Skeletal muscle tissue (tissue), 4 donors: ENCODE measurements around the gene INPPL1. TPM values are rescaled to one million over a fixed set of nuclear protein-coding genes. Genes with fewer than 3 reads are reported as not detected.
A peak's percentile ranks its signal among the peaks of the same experiment; 100 is the strongest.
"Not testable (repeated sequence)": the region's sequence is repeated elsewhere in the genome, so short reads cannot be mapped to it uniquely, and the experiment has no call there.

Experiments used
- H3K27ac ChIP-seq: one replicate; pipeline ENCODE4 v1.7.0; 2013; ENCODE audit warnings: mild to moderate bottlenecking, low read depth, low read length, inconsistent platforms
- H3K27me3 ChIP-seq, 3 donors: one replicate each; pipeline ENCODE4 v1.7.0; 2013; ENCODE audit warnings: low read length in 3 of 3; ENCODE audit not compliant: control insufficient read depth in 3 of 3, insufficient read depth in 3 of 3
- H3K36me3 ChIP-seq, 3 donors: one replicate each; pipeline ENCODE4 v1.7.0; 2013; ENCODE audit warnings: low read length in 3 of 3; ENCODE audit not compliant: control insufficient read depth in 3 of 3, insufficient read depth in 3 of 3
- H3K4me1 ChIP-seq, 3 donors: one replicate each; pipeline ENCODE4 v1.7.0; 2013; ENCODE audit warnings: low read length in 3 of 3, mild to moderate bottlenecking in 3 of 3; ENCODE audit not compliant: control insufficient read depth in 3 of 3, insufficient read depth in 3 of 3
- H3K4me3 ChIP-seq, 3 donors: one replicate each; pipeline ENCODE4 v1.7.0; 2013; ENCODE audit warnings: low read length in 3 of 3
- H3K9ac ChIP-seq, 3 donors: one replicate each; pipeline ENCODE4 v1.7.0; 2013; ENCODE audit warnings: low read length in 3 of 3, mild to moderate bottlenecking in 3 of 3, moderate library complexity in 2 of 3, low read depth in 1 of 3
- H3K9me3 ChIP-seq, 3 donors: one replicate each; pipeline ENCODE4 v1.7.0; 2013; ENCODE audit warnings: low read length in 3 of 3; ENCODE audit not compliant: control insufficient read depth in 3 of 3
- total RNA-seq: library from RNA; depleted of rRNA; stranded (reverse); fragments of >200 nt; gene quantifications from one replicate; pipeline ENCODE4 v1.2.3, GENCODE V29; 2014
- donor health status: Osteomylitis.

The INPPL1 gene
- total RNA-seq, 1 donor from 2014 or later, result 50.6 TPM

DNA sequence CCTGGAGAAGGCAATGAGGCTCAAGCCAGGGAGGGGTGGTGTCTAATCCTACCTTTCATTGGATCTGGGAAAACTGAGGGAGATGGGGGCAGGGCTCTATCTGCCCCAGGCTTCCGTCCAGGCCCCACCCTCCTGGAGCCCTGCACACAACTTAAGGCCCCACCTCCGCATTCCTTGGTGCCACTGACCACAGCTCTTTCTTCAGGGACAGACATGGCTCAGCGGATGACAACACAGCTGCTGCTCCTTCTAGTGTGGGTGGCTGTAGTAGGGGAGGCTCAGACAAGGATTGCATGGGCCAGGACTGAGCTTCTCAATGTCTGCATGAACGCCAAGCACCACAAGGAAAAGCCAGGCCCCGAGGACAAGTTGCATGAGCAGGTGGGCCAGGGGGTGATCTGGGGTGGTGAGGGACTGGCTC lies 32.6 kb upstream of the INPPL1 start, which contains the start of gene FOLR1:
Gene FOLR1 (plus strand): TSS at position 180 of the 421 bp plus-strand sequence. CDS start 34 bp downstream, at position 214.
- H3K4me3 ChIP-seq, result no peak within 1 kb of the TSS
- no peaks in the 10 kb centered on the region for H3K36me3 ChIP-seq
- H3K4me1 ChIP-seq, result peaks cover 0 to 2% (median 0%) of the 10 kb centered on the region in 3 donors
- no peaks in the 10 kb centered on the region for H3K27me3 ChIP-seq
- no peak within 1 kb of the TSS for H3K27ac ChIP-seq
- no peak within 1 kb of the TSS for H3K9ac ChIP-seq
- no peaks in the 10 kb centered on the region for H3K9me3 ChIP-seq

DNA sequence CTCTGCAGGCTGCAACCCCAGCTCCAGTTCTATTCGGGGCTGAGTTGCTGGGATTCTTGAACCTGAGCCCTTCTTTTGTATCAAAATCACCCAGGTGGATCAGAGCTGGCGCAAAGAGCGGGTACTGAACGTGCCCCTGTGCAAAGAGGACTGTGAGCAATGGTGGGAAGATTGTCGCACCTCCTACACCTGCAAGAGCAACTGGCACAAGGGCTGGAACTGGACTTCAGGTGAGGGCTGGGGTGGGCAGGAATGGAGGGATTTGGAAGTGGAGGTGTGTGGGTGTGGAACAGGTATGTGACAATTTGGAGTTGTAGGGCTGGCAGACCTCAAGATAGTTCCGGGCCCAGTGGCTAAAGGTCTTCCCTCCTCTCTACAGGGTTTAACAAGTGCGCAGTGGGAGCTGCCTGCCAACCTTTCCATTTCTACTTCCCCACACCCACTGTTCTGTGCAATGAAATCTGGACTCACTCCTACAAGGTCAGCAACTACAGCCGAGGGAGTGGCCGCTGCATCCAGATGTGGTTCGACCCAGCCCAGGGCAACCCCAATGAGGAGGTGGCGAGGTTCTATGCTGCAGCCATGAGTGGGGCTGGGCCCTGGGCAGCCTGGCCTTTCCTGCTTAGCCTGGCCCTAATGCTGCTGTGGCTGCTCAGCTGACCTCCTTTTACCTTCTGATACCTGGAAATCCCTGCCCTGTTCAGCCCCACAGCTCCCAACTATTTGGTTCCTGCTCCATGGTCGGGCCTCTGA lies 28.9 kb upstream of the INPPL1 start:
- H3K27me3 ChIP-seq, result no peaks in the 10 kb centered on the region
- no peaks in the 10 kb centered on the region for H3K9me3 ChIP-seq
- H3K9ac ChIP-seq, result no peak overlapping the region
- H3K36me3 ChIP-seq, result no peaks in the 10 kb centered on the region
- no peaks in the 10 kb centered on the region for H3K4me1 ChIP-seq
- H3K4me3 ChIP-seq, result no peak overlapping the region
- H3K27ac ChIP-seq, result no peak overlapping the region

DNA sequence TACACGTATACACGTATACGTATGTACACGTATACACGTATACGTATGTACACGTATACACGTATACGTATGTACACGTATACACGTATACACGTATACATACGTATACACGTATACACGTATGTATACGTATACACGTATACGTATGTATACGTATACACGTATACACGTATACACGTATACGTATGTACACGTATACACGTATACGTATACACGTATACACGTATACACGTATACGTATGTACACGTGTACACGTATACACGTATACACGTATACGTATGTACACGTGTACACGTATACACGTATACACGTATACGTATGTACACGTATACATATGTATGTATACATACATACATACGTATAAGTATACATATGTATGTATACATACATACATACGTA lies 23.1 kb upstream of the INPPL1 start:
- not testable (repeated sequence) for H3K9ac ChIP-seq, H3K36me3 ChIP-seq, H3K27ac ChIP-seq, H3K9me3 ChIP-seq, H3K4me1 ChIP-seq, H3K4me3 ChIP-seq, H3K27me3 ChIP-seq

DNA sequence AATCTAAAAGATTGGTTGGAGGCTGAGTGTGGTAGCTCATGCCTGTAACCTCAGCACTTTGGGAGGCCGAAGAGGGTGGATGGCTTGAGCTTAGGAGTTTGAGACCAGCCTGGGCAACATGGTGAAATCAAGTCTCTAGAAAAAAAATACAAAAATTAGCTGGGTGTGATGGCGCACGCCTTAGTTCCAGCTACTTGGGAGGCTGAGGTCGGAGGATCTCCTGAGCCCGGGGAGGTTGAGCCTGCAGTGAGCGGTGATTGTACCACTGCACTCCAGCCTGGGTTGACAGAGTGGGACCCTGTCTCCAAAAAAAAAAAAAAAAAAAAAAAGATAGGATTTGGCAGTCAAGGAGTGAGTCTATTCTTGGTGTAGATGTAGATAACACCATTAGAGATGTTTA lies 22.0 kb upstream of the INPPL1 start:
- no peak overlapping the region for H3K27ac ChIP-seq
- H3K9ac ChIP-seq, result no peak overlapping the region
- H3K27me3 ChIP-seq, result no peaks in the 10 kb centered on the region
- H3K4me3 ChIP-seq, result no peak overlapping the region
- no peaks in the 10 kb centered on the region for H3K9me3 ChIP-seq
- H3K4me1 ChIP-seq, result no peaks in the 10 kb centered on the region
- H3K36me3 ChIP-seq, result no peaks in the 10 kb centered on the region

DNA sequence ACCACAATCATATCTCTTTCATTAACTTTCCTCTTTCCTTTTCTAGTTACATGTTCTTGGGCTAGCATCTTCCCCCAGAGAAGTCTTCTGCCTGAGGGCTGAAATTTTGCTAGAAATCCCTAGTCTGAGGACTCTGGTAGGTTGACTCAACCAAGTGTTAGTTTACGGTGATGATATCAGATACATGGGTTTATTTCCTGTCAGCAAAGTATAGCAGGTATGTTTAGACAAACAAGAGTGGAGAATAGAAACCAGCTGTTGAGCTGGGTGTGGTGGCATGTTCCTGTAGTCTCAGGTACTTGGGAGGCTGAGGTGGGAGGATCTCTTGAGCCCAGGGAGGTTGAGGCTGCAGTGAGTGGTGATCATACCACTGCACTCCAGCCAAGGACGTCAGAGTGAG lies 21.4 kb upstream of the INPPL1 start:
- no peak overlapping the region for H3K27ac ChIP-seq
- H3K27me3 ChIP-seq, result no peaks in the 10 kb centered on the region
- no peaks in the 10 kb centered on the region for H3K36me3 ChIP-seq
- no peak overlapping the region for H3K4me3 ChIP-seq
- H3K9ac ChIP-seq, result no peak overlapping the region
- no peaks in the 10 kb centered on the region for H3K9me3 ChIP-seq
- H3K4me1 ChIP-seq, result no peaks in the 10 kb centered on the region

DNA sequence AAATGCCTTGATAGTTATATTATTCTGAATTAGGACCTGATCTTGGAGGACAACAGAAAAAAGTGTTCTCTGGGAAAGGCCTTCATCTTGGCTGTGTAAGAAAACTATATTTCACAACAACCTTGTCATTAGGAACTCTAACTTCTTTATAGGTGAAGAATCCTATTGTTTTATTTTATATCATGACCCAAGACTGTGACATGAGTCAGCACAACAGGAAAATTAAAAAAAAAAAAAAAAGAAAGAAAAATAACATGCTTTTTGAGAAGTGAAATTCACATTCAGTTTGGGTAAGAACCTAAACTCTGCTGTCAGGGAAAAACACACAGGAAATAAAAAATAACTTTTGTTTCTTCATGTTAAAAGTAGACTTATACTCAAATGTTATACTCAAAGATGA lies 19.7 kb upstream of the INPPL1 start:
- Histone ChIP-seq H3K9me3 (peaks cover 0 to 3% (median 0%) of the 10 kb centered on the region in 3 donors), H3K27me3 (no peaks in the 10 kb centered on the region), H3K4me3 (no peak overlapping the region), H3K27ac (no peak overlapping the region), H3K9ac (no peak overlapping the region), H3K36me3 (no peaks in the 10 kb centered on the region), H3K4me1 (no peaks in the 10 kb centered on the region)

DNA sequence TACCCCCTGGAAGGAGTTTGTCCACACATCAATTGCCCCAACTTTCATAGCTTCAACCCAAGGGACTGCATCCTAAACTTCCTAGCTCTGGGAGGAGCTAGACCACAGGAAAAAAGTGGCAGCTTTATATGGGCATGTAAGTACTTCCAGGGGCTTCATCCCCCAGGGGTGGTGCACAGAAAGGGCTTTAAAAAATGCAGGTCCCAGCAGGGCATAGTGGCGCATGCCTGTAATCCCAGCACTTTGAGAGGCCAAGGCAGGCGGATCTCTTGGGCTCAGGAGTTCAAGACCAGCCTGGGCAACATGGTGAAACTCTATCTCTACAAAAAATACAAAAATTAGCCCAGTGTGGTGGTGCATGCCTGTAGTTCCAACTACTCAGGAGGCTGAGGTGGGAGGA lies 17.8 kb upstream of the INPPL1 start:
- H3K27ac ChIP-seq, H3K27me3 ChIP-seq, H3K4me1 ChIP-seq, H3K9ac ChIP-seq, H3K9me3 ChIP-seq, H3K4me3 ChIP-seq, H3K36me3 ChIP-seq: not testable (repeated sequence)

DNA sequence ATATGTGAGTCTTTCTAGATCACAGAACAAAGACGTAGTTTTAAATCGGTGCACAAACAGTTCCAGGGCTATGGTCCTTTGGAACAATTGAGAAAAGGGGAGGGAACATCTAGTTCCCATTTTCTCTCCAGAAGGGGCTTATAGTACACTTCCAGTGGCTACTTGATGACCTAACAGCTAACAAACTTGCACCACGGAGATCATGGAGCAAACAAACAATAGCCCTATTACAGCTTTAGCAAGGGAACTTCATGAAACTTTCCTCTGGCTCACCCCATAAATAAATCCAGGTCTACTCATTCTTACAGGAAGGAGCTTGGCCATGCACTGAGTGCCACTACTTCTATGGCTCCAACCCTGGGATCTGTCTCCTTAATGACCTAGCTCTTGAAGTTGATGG lies 16.3 kb upstream of the INPPL1 start:
- Histone ChIP-seq H3K4me1 (no peaks in the 10 kb centered on the region), H3K36me3 (no peaks in the 10 kb centered on the region), H3K27ac (no peak overlapping the region), H3K27me3 (no peaks in the 10 kb centered on the region), H3K4me3 (no peak overlapping the region), H3K9ac (no peak overlapping the region), H3K9me3 (peaks cover 0 to 3% (median 0%) of the 10 kb centered on the region in 3 donors)

DNA sequence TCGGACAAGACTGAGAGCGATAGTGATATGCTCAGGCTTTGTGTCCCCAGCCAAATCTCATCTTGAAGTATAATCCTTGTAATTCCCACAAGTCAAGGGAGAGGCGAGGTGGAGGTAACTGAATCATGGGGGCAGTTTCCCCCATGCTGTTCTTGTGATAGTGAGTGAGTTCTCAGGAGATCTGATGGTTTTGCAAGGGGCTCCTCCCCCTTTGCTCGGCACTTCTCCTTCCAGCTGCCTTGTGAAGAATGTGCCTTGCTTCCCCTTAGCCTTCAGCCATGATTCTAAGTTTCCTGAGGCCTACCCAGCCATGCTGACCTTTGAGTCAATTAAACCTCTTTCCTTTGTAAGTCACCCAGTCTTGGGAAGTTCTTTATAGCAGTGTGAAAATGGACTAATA lies 15.5 kb upstream of the INPPL1 start:
- Histone ChIP-seq H3K4me1 (no peaks in the 10 kb centered on the region), H3K27ac (no peak overlapping the region), H3K36me3 (no peaks in the 10 kb centered on the region), H3K9ac (no peak overlapping the region), H3K4me3 (no peak overlapping the region), H3K27me3 (no peaks in the 10 kb centered on the region), H3K9me3 (peaks cover 0 to 3% (median 0%) of the 10 kb centered on the region in 3 donors)

DNA sequence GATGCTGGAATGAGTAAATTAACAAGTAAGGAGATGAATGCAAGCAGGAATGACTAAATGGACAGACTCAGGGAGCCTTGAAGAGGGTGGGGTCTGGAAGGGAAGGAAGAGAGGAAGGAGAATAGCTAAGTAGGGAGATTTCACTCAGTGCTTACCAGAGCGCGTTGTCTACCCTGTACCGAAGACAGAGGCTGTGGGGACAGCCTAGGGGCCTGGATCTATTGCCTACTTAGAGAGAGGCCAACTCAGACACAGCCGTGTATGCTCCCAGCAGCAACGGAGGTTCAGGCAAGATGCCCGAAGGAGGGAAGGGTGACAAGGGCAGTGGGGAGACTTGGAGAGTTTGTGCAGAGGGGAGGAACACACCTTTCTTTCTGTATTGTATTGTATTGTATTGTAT lies 7.9 kb upstream of the INPPL1 start, which contains the start of gene FOLR2:
Gene FOLR2 (plus strand): TSS at position 157 of the 400 bp plus-strand sequence. CDS start 1,791 bp downstream, outside the sequence.
- Histone ChIP-seq H3K36me3 (no peaks in the 10 kb centered on the region), H3K4me3 (peak within 1 kb of the TSS in 1 of 3 donors; percentile 14), H3K27me3 (no peaks in the 10 kb centered on the region), H3K27ac (peak within 1 kb of the TSS; percentile 30), H3K4me1 (no peaks in the 10 kb centered on the region), H3K9me3 (no peaks in the 10 kb centered on the region), H3K9ac (no peak within 1 kb of the TSS)
